Epithelial cell of proximal tubule (primary cell): Measurements from ENCODE around the gene FBXL7. TPM values are rescaled to one million over a fixed set of nuclear protein-coding genes. Genes with fewer than 3 reads are reported as not detected.

ENCODE experiments used
- DNase-seq: peaks from one replicate; pipeline ENCODE4 v3.0.0-alpha.2; 2011; ENCODE audit warnings: low read depth
- H3K4me3 ChIP-seq: 2 replicates; pipeline ENCODE4 v1.5.1; 2011; ENCODE audit warnings: low read depth, mild to moderate bottlenecking, low read length
- CTCF ChIP-seq: conservative IDR thresholded peaks from 2 replicates; pipeline ENCODE4 v1.5.1; 2012; ENCODE audit warnings: low read depth, mild to moderate bottlenecking, low read length
- total RNA-seq: library from RNA; depleted of rRNA; stranded (reverse); fragments of >200 nt; gene quantifications from 2 replicates; pipeline ENCODE4 v1.2.3, GENCODE V29; 2015

The FBXL7 gene
- total RNA-seq, 1 donor from 2014 or later, result 5.6 TPM

GRCh38 chr5:15571081-15571480 lies 71.1 kb downstream of the FBXL7 start:
- DNase-seq, result no peak
- TF ChIP-seq CTCF, result no peak

GRCh38 chr5:15571618-15572017 lies 71.6 kb downstream of the FBXL7 start:
- no peak for DNase-seq
- H3K4me3 ChIP-seq, result no peak overlapping the region
- TF ChIP-seq CTCF, result no peak

More at GRCh38 chr5:15571081-15571480, 71.1 kb downstream of the FBXL7 start:
- H3K4me3 ChIP-seq, result no peak overlapping the region

- DNase-seq, result no peak
- no peak for TF ChIP-seq CTCF
- H3K4me3 ChIP-seq, result no peak overlapping the region
Observed at GRCh38 chr5:15573590-15573989, 73.6 kb downstream of the FBXL7 start.

- no peak overlapping the region for H3K4me3 ChIP-seq
- no peak for TF ChIP-seq CTCF
- DNase-seq, result no peak
Observed at GRCh38 chr5:15574128-15574527, 74.1 kb downstream of the FBXL7 start.

- no peak for DNase-seq
- H3K4me3 ChIP-seq, result no peak overlapping the region
- no peak for TF ChIP-seq CTCF
Observed at GRCh38 chr5:15574806-15575325, 74.9 kb downstream of the FBXL7 start.

DNA sequence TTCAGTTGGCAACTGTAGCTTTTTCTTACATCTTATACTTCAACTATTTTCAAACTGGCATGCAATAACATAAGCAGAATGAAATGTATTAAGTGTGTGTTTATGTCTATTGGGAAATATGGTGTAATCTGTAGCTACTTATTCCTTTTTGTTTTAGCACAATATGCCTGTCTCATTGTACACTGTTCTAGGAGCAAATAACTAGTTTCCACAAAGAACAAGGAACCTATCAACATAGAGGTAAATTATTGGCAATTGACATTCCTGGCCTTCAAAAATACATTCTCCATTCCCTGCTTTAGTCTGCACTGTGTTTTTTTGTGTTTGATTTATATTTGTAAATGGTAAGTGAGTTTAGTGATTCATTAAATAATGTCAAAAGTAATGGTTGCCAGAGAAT lies 75.7 kb downstream of the FBXL7 start:
- TF ChIP-seq CTCF, result no peak
- DNase-seq, result no peak
- H3K4me3 ChIP-seq, result no peak overlapping the region

DNA sequence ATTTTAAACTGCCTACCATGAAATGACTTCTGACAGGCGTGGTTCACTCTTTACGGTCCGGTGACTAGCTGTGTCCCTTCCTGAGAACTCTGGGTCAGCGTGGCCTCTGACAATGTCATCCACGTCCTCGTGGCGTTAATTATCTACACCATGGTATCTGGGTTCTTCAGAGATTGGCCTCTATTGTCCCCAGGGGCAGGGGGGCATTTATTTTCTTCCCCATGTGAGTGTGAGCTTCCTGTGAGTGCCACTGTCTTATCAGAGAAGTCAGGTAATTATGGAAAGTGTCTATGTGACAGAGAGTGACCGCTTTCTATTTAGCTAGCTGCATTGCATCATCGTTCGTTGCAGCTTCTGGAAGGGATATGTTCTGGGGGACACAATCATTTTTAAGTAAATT lies 77.2 kb downstream of the FBXL7 start:
- DNase-seq, result no peak
- no peak for TF ChIP-seq CTCF
- H3K4me3 ChIP-seq, result no peak overlapping the region
